KG1 (cell line): ENCODE data around the gene AMT.

Experiments
- DNase-seq: peaks from one replicate; lab custom pipeline; 2025; lab: John Stamatoyannopoulos, UW

The AMT gene, protein sequence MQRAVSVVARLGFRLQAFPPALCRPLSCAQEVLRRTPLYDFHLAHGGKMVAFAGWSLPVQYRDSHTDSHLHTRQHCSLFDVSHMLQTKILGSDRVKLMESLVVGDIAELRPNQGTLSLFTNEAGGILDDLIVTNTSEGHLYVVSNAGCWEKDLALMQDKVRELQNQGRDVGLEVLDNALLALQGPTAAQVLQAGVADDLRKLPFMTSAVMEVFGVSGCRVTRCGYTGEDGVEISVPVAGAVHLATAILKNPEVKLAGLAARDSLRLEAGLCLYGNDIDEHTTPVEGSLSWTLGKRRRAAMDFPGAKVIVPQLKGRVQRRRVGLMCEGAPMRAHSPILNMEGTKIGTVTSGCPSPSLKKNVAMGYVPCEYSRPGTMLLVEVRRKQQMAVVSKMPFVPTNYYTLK

DNA sequence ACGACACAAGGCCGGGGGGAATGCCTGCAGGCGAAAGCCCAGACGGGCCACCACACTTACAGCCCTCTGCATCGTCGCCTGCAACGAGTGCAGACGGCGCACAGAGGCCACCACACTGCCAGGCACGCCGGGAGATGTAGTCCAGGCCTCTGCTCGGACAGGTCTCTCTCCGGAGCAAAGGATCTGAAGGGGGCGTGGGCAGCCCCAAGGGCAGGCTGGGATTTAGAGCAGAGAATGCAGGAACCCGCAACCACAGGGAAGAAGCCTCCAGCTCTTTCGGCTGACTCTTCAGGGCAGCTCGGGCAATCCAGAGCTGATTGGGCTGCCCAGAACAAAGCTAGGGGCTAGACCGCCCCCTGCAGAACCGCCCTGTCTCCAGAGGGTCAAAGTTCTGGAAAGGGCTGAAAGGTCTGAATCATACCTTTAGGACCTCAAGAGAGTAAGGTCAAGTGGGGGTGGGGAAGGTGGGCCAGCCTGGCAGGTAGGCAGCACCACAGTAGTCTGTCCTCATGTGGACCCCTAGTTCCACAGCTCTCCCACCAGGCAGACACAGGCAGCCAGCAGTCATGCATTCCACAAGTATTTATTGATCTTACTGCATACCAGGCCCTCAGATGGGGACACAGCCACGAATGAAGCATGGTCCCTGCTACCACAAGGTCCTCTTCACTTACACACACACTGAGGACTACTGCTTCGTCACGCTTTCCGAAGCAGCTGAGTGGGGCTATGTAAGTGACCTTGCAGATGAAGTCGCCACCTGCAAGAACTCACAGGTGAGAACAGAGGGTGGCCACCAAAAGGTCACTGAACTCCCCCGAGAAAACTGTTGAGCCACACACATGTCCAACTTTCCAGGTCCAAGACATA is at the start of gene AMT:
Gene AMT, minus strand, starts transcription at position 95 of the 870 bp plus-strand sequence. Its CDS starts 23 bp downstream, at position 72.
- no peak for DNase-seq

DNA sequence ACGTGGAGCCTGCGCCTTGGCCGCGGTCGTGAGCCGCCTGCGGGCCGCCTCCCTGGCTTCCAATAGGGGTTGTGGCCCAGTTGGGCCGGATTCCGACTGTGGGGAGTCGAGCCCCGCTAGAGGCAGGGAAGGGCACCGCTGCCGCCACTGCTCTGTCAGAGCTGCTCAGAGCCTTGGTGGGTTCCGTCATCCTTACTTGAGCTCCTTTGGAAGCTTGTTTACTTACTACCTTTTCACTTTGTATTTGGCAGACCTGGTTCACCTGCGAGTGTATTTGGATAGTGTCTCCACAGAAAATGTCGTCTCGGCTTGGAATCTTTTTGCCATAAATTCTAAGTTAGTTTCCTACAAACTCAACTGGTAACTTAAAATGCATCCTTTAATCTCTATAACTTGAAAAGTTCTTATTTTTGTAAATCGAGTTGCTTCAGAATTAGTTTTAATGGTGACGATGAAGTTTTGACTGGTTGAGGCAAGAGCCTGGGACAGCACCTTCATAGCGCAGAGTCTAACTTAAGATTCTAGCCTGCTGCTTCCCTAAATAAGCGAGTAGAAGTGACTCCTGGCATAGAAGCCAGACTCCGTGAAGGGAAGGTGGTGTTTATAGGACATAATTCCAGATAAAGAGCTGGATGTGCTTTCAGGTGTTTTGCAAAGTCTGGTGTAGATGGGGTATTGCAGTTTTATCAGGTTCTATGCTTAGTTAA is 48.6 kb upstream of the AMT start:
- DNase-seq = no peak

DNA sequence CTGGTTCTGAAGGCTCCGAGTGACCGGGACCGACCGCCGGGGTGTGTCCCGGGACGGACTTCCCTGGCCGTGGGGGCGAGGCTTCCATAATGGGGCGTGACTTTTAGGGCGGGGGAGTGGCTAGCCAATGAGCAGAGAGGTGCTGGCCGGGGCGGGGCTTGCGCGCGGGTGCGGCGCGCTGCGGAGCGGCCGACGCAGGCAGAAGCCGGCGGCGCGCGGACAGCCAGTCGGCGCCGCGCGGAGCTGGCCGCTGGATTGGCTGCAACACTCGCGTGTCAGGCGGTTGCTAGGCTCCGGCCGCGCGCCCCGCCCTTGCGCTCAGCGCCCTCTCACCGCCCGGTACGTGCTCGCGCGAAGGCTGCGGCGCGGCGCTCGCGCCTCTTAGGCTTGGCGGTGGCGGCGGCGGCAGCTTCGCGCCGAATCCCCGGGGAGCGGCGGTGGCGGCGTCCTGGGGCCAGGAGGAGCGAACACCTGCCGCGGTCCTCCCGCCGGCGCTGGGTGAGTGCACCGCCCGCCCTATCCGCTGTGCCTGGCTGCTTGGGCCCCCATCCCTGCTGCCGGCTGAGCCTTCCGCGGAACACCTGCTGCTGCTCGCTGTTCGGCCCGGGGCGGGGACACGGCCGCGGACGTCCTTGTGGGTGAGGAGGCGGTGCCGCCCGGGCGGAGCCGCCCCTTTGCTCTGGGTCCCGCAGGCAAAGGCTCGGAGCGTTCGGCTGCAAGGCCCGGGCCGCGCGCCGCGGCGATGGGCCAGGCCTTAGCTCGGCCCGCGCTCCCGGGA is 47.9 kb upstream of the AMT start, which contains the start of gene DAG1:
Gene DAG1, plus strand, starts transcription at position 332 of the 778 bp plus-strand sequence. CDS start 40,268 bp downstream, outside the sequence.
- DNase-seq = peak; percentile 97

DNA sequence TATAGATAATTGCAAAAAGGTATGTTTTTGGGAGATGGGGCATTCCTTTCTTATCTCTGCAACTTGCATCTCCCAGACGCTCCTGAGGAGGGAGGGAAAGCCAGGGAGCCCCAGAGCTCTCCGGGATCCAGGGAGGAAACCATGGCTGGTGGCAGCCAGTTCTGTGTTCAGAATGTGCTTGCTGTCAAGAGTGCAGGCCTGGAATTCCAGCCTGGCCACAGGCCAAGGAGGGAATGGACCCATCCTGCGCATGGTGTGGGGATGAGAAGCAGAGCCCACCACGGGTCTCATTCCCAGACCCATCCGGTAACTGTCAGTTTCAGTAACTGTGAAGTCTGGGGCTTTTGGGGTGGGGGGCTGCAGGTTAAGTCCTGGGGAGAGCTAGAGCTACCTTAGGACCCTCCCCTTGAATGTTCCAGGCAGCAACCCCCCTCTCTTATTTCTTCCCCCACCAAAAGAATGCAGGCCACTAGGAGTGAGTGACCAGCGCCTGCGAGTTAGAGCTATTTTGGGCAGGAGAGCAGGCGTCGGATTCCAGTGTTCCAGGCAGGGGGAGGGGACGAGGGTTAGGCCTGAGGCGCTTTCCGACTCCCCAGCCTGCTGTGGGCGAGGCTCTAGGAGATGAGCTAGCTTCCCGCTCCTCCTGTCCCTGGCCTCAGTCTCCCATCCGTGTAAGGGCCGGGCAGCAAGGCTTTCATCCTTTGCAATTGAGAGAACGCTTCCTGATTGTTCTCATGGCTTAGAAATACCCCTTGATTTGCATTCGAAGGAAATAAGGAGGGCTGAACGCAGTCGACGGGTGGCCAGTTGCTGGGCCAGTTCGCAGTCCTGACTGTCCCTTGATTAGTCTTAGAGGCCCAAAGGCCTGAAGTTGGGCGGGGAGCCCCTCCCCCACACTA is 47.0 kb upstream of the AMT start:
- DNase-seq = no peak

DNA sequence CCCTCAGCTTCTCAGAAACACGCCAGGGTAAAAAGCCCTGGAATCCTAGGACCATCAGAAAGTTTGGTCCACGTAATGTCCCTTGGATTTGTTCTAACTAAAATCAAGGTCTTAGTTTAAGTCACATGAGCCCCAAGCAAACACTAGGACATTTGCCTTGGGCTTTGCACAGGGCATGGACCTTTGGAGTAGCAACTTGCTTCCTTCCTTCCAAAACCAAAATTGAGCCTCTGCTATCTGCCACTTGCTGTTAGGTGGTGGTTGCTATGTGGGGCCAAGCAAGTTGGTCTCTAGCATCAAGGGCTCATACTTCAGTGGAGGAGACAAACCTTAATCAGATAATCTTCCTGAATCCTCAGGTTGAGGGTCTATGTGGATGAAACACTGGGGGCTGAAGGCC is 43.8 kb upstream of the AMT start:
- no peak for DNase-seq

DNA sequence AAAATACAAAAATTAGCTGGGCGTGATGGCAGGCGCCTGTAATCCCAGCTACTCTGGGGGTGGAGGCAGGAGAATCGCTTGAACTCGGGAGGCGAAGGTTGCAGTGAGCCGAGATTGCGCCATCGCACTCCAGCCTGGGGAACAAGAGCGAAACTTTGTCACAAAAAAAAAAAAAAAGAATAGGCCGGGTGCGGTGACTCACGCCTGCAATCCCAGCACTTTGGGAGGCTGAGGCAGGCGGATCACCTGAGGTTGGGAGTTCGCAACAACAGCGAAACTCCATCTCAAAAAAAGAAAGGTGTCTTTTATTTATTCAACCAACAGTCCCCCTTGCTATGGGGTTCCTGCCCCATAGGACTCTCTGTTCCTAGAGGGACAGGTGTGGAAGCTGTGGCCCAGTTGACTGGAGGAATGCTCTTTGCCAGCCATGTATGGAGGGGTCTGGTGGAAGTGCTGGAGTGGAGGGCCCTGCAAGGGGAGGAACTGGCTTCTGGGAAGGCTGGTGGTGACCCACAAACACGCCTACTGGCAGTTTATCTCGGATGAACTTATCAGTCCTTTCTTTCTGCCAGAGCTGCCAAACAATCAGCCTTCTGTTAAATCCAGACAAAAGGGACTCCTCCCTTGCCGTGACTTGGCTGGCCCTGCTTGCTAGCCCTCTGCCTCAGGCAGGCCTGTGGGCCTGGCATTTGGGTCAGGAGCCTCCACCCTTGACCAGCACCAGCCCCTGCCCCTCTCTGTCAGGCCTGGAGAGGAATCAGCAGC is 43.2 kb upstream of the AMT start:
- no peak for DNase-seq

DNA sequence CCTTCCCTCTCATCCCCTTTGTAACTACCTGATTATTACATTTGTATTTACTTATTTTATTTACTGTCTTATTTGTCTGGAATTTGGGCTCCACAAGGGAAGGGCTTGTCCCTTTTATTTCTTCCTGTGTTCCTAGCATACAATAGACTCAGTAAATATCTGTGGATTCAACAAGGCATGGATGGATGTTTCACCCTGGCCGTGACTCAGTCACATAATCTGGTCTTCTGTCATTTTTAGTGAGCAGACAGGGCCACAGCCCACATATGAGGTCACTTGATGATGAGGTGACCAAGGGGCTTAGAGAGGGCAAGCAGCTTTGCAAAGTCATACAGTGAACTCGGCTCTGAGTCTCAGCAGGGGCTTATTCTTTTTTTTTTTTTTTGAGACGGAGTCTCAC is 39.9 kb upstream of the AMT start:
- no peak for DNase-seq

DNA sequence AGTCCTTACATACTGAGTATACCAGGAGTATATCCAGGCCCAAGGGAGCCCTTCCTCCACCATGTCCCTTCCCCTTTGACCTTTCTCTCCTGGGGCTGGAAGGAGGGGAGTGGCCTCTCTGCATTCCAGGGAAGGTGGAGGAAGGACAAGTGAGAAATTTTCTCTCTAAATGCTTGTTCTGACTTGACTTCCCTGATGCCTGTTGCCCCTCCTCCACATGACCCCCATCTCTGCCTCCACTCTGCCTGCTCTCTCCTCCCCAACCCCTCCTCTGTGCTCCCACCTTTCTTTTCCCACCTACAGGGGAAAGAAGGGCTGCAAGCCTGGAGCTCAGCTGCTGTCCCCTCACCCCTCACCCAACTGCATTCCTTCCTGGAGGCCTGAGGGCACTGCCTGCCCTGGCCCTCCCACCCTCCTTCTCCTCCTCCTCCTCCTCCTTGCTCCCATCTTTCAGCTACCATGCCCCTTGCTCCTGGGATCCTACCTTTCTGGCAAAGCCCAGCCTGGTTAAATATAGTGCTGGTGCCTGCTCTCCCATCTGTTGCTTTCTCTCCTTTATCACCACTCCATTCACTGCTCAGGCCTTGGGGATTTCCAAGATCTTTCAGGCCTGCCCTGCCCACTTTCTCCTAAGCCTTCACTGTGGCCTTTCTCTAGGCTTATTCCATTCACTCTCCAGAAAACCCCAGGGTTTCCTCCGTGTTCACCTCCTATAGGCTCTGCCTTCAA is 39.3 kb upstream of the AMT start:
- DNase-seq = no peak

DNA sequence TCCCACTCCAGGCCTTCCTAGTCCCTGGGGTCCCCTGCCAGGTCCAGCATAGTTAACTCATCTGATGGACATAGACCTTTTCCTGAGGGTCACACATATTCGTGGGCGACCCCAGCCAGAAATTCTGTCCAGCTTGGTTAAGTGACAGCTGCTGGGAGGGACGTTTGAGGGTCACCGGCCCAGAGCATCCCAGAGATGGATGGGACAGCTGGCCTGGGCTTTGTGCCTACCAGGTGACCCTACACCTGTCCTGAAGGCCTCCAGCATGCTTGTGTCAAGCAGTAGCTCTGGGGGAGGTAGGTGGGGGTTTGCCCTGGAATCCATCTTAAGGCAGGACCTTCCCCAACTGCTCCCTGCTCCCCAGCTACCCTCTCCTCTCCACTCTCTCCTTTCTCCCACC is 38.7 kb upstream of the AMT start:
- DNase-seq = no peak

DNA sequence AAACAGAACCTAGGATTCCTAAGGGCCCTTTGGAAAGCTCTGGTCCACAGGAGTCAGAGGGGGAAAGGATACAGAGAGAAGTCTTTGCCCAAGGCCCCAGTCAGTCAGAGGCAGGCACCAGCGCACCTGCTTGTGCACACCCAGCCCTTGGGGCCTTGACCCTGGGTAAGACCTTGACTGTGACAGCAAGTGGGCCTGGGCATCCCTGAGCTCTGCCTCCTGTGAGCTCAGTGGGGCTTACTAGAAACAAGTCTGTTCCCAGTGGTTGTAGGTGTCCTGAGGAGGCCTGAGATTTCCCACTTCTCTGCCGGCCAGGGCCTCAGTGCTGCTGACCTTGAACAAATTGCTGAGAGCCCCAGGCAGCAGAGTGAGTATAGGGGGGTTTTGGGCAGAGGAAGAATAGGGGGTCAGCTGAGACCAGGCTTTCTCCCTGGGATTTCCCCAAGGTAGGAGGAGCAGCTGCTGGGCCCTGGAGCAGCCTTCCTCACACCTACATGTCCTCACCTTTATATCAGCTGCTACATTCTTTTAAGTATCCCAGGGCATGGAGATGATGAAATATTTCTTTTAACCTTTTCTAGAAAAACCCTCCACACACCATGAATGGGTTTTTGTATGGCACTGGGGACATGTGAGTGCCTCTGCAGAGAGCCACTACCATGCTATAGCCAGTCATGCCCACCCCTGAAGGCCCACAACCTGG is 38.1 kb upstream of the AMT start:
- DNase-seq = no peak

DNA sequence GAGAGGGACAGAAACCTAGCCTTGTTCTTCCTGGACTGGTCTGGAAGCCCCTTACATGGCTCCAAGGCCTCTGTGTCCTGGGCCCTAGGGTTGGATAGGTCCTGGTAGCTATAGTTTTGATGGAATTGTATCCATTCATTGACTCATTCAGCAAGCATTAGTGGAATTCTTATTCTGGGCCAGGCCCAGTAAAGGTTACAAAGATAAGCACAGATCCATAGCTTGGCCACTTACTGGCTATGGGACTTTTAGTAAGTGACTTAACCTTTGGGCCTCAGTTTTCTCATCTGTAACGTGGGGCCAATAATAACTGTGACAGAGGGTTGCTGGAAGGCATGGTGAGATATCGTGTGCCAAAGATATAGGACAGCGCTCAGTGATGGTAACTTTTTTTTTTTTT is 34.2 kb upstream of the AMT start:
- no peak for DNase-seq

DNA sequence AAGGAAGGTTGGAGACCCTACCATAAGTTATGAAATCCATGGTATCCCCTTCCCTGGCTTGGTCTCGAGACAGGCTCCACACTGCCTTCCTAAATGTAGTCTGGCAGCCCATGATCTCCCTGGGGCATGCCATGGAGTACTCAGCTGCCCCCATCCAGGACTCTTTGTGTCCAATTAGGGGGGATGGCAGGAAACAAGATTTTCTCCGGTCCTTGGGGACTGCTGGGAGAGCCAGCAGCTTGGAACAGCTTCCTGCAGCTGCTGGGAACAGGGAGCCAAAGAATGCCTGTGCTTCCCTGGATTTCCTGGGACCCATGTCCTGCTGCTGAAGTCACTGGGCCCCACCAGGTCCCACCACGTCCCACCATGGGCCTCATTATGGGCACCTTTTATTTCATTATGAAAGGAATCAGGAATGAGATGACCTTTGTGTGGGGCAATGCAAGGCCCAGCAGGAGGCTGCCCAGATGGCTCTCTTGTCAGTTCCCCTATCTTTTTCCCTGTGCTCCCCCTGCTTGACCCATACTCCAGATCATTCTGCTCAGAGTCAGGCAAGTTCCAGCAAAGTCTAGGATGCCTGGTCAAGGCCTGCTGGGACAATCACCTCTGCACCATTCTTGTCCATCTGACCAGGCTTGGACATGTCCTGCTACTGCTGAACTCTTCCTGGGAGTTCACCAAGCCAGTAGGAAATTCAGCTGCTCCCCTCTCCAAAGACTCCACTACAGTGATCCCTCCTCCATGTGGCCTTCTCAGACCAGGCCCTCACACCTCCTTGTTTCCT is 32.8 kb upstream of the AMT start:
- DNase-seq = no peak

DNA sequence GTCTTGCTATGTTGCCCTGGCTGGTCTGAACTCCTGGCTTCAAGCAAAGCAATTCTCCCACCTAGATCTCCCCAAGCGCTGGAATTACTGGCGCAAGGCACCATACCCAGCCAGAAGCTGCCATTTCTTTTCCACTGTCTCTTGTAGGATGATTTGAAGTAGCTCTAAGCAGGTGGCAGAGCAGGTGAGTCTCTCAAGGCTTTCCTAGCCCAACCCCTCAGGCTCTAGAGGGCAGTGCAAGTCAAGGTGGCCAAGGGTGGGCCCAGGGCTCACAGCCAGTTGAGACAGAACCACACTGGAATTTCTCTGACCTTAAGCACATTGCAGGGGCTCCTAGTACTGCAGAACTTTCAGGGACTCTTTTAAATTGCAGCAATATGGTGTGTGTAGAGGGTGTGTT is 32.2 kb upstream of the AMT start:
- DNase-seq = no peak

DNA sequence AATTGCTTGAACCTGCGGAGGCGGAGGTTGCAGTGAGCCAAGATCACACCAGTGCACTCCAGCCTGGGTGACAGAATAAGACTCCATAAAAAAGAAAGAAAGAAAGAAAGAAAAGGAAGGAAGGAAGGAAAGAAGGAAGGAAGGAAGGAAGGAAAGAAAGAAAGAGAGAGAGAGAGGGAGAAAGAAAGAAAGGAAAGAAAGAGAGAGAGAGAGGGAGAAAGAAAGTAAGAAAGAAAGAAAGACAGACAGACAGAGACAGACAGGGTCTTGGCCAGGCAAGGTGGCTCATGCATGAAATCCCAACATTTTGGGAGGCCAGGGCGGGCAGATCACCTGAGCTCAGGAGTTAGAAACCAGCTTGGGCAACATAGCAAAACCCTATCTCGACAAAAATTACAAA is 31.3 kb upstream of the AMT start:
- DNase-seq = no peak

DNA sequence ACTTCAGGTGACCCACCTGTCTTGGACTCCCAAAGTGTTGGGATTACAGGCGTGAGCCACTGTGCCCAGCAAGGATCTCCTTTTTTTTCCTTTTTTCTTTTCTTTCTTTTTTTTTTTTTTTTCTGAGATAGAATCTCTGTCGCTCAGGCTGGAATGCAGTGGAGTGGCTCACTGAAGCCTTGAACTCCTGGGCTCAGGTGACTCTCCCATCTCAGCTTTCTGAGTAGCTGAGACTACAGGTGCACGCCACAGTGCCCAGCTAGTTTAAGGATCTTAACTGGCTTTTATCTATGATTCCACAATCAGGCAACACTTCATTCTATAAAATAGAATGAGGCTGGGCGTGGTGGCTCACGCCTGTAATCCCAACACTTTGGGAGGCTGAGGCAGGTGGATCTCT is 23.1 kb upstream of the AMT start:
- no peak for DNase-seq

DNA sequence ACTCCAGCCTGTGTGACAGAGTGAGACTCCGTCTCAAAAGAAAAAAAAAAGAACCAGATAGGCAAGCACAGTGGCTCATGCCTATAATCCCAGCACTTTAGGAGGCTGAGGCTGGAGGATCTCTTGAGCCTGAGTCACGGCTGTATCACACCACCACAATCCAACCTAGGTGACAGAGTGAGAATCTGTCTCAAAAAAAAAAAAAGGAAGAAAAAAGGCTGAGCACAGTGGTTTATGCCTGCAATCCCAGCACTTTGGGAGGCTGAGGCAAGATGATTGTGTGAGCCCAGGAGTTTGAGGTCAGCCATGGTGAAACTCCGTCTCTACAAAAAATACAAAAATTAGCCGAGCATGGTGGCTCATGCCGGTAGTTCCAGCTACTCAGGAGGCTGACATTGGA is 12.5 kb upstream of the AMT start:
- DNase-seq = no peak

DNA sequence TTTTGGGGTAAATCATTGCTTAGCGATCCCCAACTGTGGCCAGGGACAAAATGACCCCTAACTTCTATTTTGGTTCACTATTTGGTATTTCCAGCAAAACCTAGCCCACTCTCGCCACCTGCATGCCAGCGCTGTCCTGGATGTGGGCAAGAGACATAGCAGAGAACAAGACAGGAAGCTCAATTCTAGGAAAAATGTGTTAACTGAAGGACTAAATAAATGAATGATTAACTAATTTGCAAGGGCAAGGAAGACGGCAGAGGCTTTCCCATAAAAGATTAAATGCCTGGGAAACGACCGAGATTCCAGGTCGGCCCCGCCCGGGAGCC is 6.4 kb upstream of the AMT start:
- no peak for DNase-seq

DNA sequence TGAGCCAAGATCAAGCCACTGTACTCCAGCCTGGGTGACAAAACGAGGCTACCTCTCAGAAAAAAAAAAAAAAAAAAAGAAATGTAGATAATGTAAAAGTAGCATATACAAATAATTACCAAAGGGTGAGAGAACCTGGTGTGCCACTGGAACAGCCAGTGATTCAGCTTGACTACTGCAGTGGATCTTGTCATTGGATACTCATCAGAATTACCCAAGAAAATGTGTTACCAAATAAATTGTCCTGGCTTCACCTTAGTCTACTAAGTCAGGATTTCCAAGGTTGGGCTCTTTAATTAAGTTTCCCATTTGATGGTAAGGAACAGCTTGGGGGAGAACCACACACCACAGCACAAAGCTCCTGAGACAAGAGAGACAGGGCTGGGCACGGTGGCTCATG is 5.3 kb upstream of the AMT start:
- no peak for DNase-seq
